GM19372 (cell line): ENCODE results near the gene DPF3.
A peak's percentile ranks its signal among the peaks of the same experiment; 100 is the strongest.

Experiments
- ATAC-seq: cut with Tn5 transposase; IDR thresholded peaks from one replicate; pipeline ENCODE4 v1.9.1; 2021; ENCODE audit warnings: mild to moderate bottlenecking, low read depth, moderate library complexity; ENCODE audit not compliant: unreplicated experiment

DPF3 gene

GRCh38 chr14:72904840-72905561 is 11.1 kb upstream of the DPF3 start:
- ATAC-seq: no peak

GRCh38 chr14:72904218-72904617 is 10.3 kb upstream of the DPF3 start:
- ATAC-seq: no peak

GRCh38 chr14:72903716-72904115 is 9.8 kb upstream of the DPF3 start:
- ATAC-seq: no peak

- no peak for ATAC-seq
Measured at GRCh38 chr14:72902801-72903530, 9.1 kb upstream of the DPF3 start.

- ATAC-seq: no peak
Measured at GRCh38 chr14:72901361-72901760, 7.5 kb upstream of the DPF3 start.

- ATAC-seq: no peak
Measured at GRCh38 chr14:72898448-72898847, 4.5 kb upstream of the DPF3 start.

- ATAC-seq: no peak
Measured at GRCh38 chr14:72894623-72895378, 900 bp upstream of the DPF3 start.

- no peak for ATAC-seq
Measured at GRCh38 chr14:72894323-72894622, 372 bp upstream of the DPF3 start.

GRCh38 chr14:72892879-72893635 is 844 bp downstream of the DPF3 start:
- peak; percentile 1 for ATAC-seq

- no peak for ATAC-seq
Measured at GRCh38 chr14:72892103-72892878, 1.6 kb downstream of the DPF3 start.

- no peak for ATAC-seq
Measured at GRCh38 chr14:72891666-72892102, 2.2 kb downstream of the DPF3 start.

GRCh38 chr14:72889366-72889765 is 4.5 kb downstream of the DPF3 start:
- no peak for ATAC-seq

- no peak for ATAC-seq
Measured at GRCh38 chr14:72888636-72889201, 5.2 kb downstream of the DPF3 start.

GRCh38 chr14:72888192-72888591 is 5.7 kb downstream of the DPF3 start:
- no peak for ATAC-seq

GRCh38 chr14:72887514-72887913 is 6.4 kb downstream of the DPF3 start:
- no peak for ATAC-seq

- no peak for ATAC-seq
Measured at GRCh38 chr14:72884386-72884785, 9.5 kb downstream of the DPF3 start.

- no peak for ATAC-seq
Measured at GRCh38 chr14:72883961-72884360, 9.9 kb downstream of the DPF3 start.

GRCh38 chr14:72883109-72883508 is 10.8 kb downstream of the DPF3 start:
- no peak for ATAC-seq

GRCh38 chr14:72882463-72882862 is 11.4 kb downstream of the DPF3 start:
- ATAC-seq: no peak

GRCh38 chr14:72882047-72882446 is 11.9 kb downstream of the DPF3 start:
- no peak for ATAC-seq
